OCI-LY7 (cell line): ENCODE results near the gene VWA2. TPM values are rescaled to one million over a fixed set of nuclear protein-coding genes. Genes with fewer than 3 reads are reported as not detected.

Experiments
- BruUV-seq: library from RNA; stranded (reverse); fragments of 400-500 nt; replicated peaks from 2 replicates; lab custom pipeline; 2021; lab: Mats Ljungman, UMichigan
- CTCF ChIA-PET: fragments of 300-600 bp; sonication (Branson Sonifier 250); formaldehyde crosslinking; loops from one replicate; lab custom pipeline; 2022; ENCODE audit warnings: antibody characterized with exemption; ENCODE audit not compliant: unreplicated experiment; lab: Charles Lee
- POLR2A ChIA-PET: fragments of 300-600 bp; sonication (Branson Sonifier 250); formaldehyde crosslinking; loops from one replicate; lab custom pipeline; 2022; ENCODE audit warnings: antibody characterized with exemption; lab: Charles Lee
- DNase-seq: peaks from one replicate; pipeline ENCODE4 v3.0.0-alpha.2; 2015; ENCODE audit warnings: low spot score
- H2AFZ ChIP-seq: fragments of 200-600 bp; sonication (generic), shearing (Covaris generic); 2 replicates; pipeline ENCODE4 v1.6.1; 2014; ENCODE audit warnings: mild to moderate bottlenecking, antibody characterized with exemption, low read length, moderate library complexity
- H3K27ac ChIP-seq: fragments of 200-600 bp; sonication (generic); 2 replicates; pipeline ENCODE4 v1.5.1; 2014; ENCODE audit warnings: mixed run types, low read depth, mild to moderate bottlenecking, moderate library complexity, low read length, inconsistent platforms; ENCODE audit not compliant: poor library complexity, severe bottlenecking
- H3K36me3 ChIP-seq: fragments of 200-600 bp; sonication (generic); 2 replicates; pipeline ENCODE4 v1.6.1; 2014; ENCODE audit warnings: mild to moderate bottlenecking, antibody characterized with exemption, low read length, moderate library complexity, mixed read lengths; ENCODE audit not compliant: insufficient read depth
- H3K4me1 ChIP-seq: fragments of 200-600 bp; sonication (generic); 2 replicates; pipeline ENCODE4 v1.5.1; 2014; ENCODE audit warnings: mild to moderate bottlenecking, low read length; ENCODE audit not compliant: insufficient read depth, poor library complexity, severe bottlenecking
- H3K4me2 ChIP-seq: fragments of 200-600 bp; sonication (generic); 2 replicates; pipeline ENCODE4 v1.6.1; 2014; ENCODE audit warnings: mild to moderate bottlenecking, low read length
- H3K4me3 ChIP-seq: fragments of 200-600 bp; sonication (generic); 2 replicates; pipeline ENCODE4 v1.5.1; 2014; ENCODE audit warnings: mild to moderate bottlenecking, low read depth, low read length; ENCODE audit not compliant: poor library complexity, severe bottlenecking
- H3K79me2 ChIP-seq: fragments of 200-600 bp; sonication (generic); 2 replicates; pipeline ENCODE4 v1.6.1; 2016; ENCODE audit warnings: low read depth, mild to moderate bottlenecking, low read length, moderate library complexity, mixed read lengths; ENCODE audit not compliant: insufficient read depth
- H3K9me2 ChIP-seq: fragments of 200-600 bp; sonication (generic); 2 replicates; pipeline ENCODE4 v1.6.1; 2016; ENCODE audit warnings: mild to moderate bottlenecking, low read length, mixed read lengths; ENCODE audit not compliant: insufficient read depth
- H3K9me3 ChIP-seq: fragments of 200-600 bp; sonication (generic); 2 replicates; pipeline ENCODE4 v1.6.1; 2014; ENCODE audit warnings: mild to moderate bottlenecking, mixed run types, low read length, mixed read lengths
- H4K20me1 ChIP-seq: fragments of 200-600 bp; sonication (generic); 2 replicates; pipeline ENCODE4 v1.6.1; 2014; ENCODE audit warnings: mild to moderate bottlenecking, antibody characterized with exemption, low read length, moderate library complexity, mixed read lengths; ENCODE audit not compliant: insufficient read depth
- CTCF ChIP-seq: fragments of 200-600 bp; sonication (generic); conservative IDR thresholded peaks from 2 replicates; pipeline ENCODE4 v1.5.1; 2014; ENCODE audit warnings: mild to moderate bottlenecking, antibody characterized with exemption, low read length, moderate library complexity, mixed read lengths
- EZH2phosphoT487 ChIP-seq: fragments of 200-600 bp; sonication (generic); IDR thresholded peaks from 2 replicates; pipeline ENCODE4 v1.6.1; 2018; ENCODE audit warnings: low read depth, borderline replicate concordance, mild to moderate bottlenecking, mixed run types, antibody characterized with exemption, low read length, moderate library complexity, mixed read lengths
- intact Hi-C: fragments of 100-400 bp; cut with micrococcal nuclease; formaldehyde crosslinking; loops from one replicate; pipeline ENCODE4 v1.10.0; 2022; ENCODE audit not compliant: unreplicated experiment
- total RNA-seq, 2 experiments: library from RNA; depleted of rRNA in 1 of 2; stranded (reverse); fragments of >200 nt in 1 of 2; shearing (Covaris generic) in 1 of 2; gene quantifications; 2 replicates each; pipeline ENCODE4 v1.2.3, GENCODE V29; 2014 to 2022

Gene VWA2
- total RNA-seq, 2 experiments from 2014 or later, result not detected

DNA sequence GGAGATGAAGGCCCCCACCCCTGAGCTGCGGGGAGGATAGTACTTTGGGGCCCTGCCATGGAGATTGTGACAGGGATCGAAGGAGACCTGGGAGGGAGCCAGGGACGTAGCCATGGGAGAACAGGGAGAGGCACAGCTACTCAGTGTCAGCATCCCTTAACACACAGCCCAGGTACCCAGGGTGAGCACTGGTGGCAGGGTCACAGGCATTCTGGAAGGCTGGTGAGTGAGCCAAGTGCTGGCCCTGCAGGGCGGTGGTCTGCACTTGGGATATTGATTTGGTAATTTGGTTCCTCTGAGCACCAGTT is 39.8 kb downstream of the VWA2 start:
- Histone ChIP-seq H3K27ac (no peak overlapping the region), H3K9me2 (no peaks in the 10 kb centered on the region), H3K4me2 (no peak overlapping the region), H4K20me1 (no peaks in the 10 kb centered on the region), H3K36me3 (no peaks in the 10 kb centered on the region), H3K4me3 (no peak overlapping the region), H3K9me3 (no peaks in the 10 kb centered on the region), H3K79me2 (no peaks in the 10 kb centered on the region), H3K4me1 (no peaks in the 10 kb centered on the region), H2AFZ (no peak overlapping the region)
- no peak for DNase-seq
- no peak for TF ChIP-seq EZH2phosphoT487
- no peak for TF ChIP-seq CTCF
- BruUV-seq, result no TSS peak
- ChIA-PET CTCF (no interaction called here), POLR2A (no interaction called here)
- intact Hi-C loops, result no loop called here

GRCh38 chr10:114279289-114279688 is 40.2 kb downstream of the VWA2 start:
- no peak overlapping the region for H3K4me3 ChIP-seq
- H3K36me3 ChIP-seq, result no peaks in the 10 kb centered on the region
- ChIA-PET POLR2A (no interaction called here), CTCF (no interaction called here)
- H3K4me1 ChIP-seq, result no peaks in the 10 kb centered on the region
- TF ChIP-seq EZH2phosphoT487, result no peak
- no peak for TF ChIP-seq CTCF
- H2AFZ ChIP-seq, result no peak overlapping the region
- H3K9me2 ChIP-seq, result no peaks in the 10 kb centered on the region
- H3K9me3 ChIP-seq, result no peaks in the 10 kb centered on the region
- intact Hi-C loops, result no loop called here
- no peaks in the 10 kb centered on the region for H4K20me1 ChIP-seq
- H3K79me2 ChIP-seq, result no peaks in the 10 kb centered on the region
- no TSS peak for BruUV-seq
- no peak for DNase-seq
- no peak overlapping the region for H3K27ac ChIP-seq
- no peak overlapping the region for H3K4me2 ChIP-seq

DNA sequence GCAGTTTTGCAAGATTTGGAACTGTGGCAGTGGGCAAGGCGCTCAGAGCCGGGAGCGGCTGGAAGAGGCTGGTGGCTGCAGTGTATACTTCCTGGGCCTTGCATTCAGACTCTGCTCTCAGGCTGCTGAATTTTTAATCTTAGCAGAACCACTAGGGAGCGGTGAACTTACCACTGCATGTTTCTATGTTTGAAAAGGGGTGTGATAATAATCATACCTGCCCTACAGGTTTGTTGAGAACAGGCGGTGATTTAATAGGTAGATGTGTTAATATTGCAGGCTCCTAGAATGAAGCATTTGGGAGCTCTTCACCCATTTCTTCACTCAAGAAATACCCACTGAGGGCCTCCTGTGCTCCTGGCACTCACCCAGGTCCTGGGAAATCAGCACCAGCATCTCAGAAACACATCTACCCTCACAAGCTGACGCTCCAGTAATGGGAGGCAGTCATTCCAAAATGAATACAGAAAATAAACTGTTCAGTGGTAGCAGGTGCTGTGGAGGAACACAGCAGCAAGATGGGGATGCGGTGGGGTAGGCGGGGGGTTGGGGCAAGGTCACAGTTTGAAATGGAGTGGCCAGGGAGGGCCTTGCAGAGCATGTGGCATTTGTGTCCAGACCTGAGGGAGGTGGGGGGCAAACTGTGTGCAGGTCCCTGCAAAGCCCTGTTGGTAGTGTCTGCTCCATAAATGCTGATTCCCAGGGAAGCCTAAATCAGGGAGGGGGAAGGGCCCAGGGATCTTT is 41.0 kb downstream of the VWA2 start:
- H4K20me1 ChIP-seq, result no peaks in the 10 kb centered on the region
- ChIA-PET CTCF (no interaction called here), POLR2A (interaction anchor here (0.6 kb wide), 1 partner anchor 126 kb away, joined by 5 read pairs; no protein-coding TSS in a partner anchor)
- H3K4me1 ChIP-seq, result no peaks in the 10 kb centered on the region
- DNase-seq, result no peak
- no peak overlapping the region for H3K27ac ChIP-seq
- H3K9me3 ChIP-seq, result no peaks in the 10 kb centered on the region
- H3K79me2 ChIP-seq, result no peaks in the 10 kb centered on the region
- BruUV-seq, result no TSS peak
- no peak overlapping the region for H3K4me2 ChIP-seq
- no peaks in the 10 kb centered on the region for H3K9me2 ChIP-seq
- no peak for TF ChIP-seq CTCF
- TF ChIP-seq EZH2phosphoT487, result no peak
- H3K4me3 ChIP-seq, result no peak overlapping the region
- H3K36me3 ChIP-seq, result no peaks in the 10 kb centered on the region
- intact Hi-C loops, result no loop called here
- no peak overlapping the region for H2AFZ ChIP-seq
